Globus pallidus (tissue), 1 donor: ENCODE measurements around the gene GPAM.

Experiments
- DNase-seq: peaks from one replicate; pipeline ENCODE4 v3.0.0-alpha.2; 2015; ENCODE audit warnings: low spot score

Gene GPAM

GRCh38 chr10:112182784-112183328 is 709 bp downstream of the GPAM start:
- DNase-seq: no peak

GRCh38 chr10:112177247-112177646 is 6.3 kb downstream of the GPAM start:
- DNase-seq: no peak

GRCh38 chr10:112176543-112176942 is 7.0 kb downstream of the GPAM start:
- DNase-seq: no peak

DNA sequence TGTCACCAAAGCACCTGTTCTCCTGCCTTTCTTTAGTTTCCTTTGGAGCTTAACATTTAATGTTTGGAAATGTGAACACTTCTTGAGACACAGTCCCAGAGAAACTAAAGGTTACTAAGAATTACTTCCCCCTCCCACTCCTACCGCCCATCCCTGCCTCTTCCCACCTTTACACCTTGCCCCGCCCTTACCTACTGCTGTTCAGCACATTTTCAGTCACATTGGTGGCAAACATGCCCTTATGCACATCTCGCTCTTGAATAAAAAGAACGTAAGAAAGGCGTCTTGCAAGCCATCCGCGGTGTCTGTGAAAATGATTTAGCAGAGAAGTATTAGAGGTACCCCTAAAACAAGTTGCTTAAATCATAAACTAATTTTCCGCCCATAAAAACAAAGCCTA is 8.2 kb downstream of the GPAM start:
- DNase-seq: no peak

GRCh38 chr10:112173206-112173605 is 10.4 kb downstream of the GPAM start:
- no peak for DNase-seq

DNA sequence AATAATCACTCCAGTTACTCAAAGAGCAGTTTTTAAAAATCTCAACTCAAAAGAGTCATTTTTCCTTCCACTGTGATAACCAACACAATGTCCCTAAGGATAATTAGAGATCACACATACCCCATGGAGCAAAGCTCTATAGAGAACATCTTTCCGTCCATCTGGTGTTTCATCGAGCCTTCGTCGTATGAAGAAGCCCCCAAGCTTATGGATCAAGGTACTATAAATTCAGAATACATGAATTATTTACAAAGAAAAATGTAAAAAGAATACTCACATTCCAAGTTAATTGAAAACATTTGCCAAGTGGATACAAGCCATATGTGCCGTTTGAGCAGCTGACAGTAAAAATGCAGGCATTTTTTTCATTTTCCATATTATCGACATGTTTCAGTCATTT is 14.8 kb downstream of the GPAM start:
- DNase-seq: no peak

DNA sequence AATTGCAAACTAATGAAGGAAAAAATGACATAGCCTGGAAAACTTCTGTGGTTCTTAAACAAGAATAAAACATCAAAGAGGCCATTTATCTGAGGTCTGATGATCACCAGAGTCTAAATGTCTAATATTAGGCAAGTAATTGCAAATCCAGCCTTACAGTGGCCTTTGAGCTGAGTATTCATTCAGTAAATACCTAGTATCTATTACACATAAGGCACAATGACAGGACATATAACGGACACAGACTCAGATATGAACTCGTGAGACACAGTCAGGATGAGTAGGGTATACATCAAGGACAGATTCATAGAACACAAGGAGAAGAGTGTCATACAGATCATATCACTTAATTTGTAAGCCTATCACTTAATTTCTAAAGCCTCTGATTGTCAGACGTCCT is 16.8 kb downstream of the GPAM start:
- no peak for DNase-seq

- no peak for DNase-seq
Observed at GRCh38 chr10:112161757-112162518, 21.6 kb downstream of the GPAM start.

DNA sequence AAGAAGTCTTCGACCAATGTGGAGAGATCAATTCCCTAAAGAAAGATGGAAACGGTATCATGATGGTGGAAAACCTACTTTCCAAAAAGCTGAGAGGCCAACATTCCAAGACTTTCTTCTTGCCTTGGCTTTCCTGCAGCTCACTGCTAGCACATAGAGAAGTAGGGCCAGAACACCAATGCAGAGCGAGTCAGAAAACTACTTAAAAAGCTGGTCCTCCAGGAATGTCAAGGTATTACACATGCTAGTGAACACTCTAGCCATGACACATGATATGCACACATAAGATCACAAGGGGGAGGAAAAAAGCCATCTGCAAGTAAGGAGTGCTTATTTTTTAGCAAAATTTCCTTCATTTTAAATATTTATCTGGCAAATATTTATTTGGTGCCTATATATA is 22.7 kb downstream of the GPAM start:
- no peak for DNase-seq

DNA sequence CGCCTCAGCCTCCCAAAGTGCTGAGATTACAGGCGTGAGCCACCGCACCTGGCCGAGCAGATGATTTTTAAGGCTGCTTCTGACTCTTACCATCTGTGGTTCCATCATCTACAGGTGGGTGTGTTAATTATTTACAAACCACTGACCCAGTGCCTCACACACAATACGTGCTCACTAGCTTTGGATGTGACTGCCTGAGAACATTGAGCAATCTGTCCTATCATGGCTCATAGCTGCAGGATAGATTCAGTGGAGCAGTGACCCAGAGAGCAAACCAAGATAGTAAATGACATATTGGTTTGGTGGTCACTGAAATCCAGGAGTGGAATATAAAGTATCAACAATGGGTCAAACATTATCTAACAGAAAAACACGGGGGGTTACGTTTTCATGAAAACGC is 24.1 kb downstream of the GPAM start:
- no peak for DNase-seq

DNA sequence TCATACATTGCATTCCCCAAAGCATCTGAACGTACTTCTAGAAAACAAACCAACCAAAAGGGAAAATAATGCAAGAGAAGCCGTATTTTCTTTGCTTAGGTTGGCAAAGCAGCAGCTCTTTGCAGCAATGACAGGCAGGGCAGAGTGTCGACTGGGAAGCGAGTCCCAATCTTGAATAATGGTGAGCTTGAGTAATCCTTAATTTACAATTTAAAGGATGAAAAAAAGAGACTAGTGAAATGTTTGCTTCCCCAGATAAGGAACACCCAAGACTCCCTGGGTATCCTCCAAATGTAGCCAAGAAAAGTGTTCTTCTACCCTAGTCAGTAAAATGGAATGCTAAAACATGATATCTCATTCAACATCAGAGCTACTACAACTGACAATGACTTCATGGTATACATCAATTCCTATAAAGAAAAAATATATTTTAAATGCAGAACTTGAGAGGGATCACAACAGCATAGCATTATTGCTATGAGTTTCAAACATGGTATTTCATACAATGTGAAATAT is 32.0 kb downstream of the GPAM start:
- DNase-seq: no peak

DNA sequence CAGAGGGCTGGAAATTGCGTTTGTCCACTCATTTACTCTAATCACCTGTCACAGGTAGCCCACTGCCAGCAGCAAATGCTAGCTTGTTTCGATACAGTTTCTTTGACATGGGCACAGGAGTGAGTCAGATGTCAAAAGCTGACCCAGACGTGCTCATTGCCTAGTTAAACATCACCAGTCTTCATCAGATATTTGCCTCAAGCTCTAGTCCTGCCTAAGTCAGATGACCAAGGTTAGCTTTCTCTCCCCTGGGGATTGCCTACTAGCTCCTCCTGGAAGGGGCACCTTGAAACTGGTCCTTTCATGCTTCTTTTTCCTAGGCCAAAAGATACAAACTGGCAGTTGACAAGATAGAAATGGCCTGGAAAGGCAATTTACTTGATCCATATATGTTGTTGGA is 35.2 kb downstream of the GPAM start:
- DNase-seq: no peak

DNA sequence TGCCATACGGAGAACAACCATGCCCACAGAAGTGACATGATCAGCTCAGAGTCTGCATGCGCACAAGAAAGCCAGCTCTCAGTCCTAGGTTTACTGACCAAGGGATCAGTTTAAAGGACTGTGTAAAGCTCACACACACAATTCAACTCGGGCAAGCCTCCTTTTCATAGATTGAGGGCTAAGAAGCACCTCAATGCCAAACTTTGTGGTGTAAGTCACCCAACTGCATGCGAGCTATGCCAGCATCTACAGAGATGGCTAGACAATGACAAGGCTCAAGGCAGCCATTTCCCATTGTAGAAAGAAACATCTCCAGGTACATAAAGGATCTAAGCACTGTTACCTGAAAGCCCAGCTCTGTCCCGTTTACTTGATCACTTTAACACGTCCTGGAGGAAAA is 36.8 kb downstream of the GPAM start:
- no peak for DNase-seq

DNA sequence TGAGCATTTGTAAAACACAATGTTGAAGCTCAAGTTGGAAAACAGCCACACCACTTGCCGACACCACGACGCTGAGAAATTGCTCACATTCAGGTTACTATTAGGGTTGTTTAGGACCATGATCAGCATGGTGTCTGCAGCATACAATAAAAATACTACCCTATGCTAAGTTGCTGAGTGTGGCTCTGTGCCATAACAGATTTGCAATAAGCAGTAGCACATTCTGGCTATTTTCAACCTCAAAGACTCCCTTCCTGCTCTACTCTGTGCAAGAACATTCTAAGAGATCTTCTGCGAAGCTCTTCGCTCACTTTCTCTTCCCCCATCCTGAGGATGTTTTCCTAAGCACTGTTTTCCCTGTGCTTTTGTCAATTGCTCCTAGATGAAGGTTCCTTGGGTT is 38.3 kb downstream of the GPAM start:
- no peak for DNase-seq

GRCh38 chr10:112143420-112143819 is 40.1 kb downstream of the GPAM start:
- no peak for DNase-seq

DNA sequence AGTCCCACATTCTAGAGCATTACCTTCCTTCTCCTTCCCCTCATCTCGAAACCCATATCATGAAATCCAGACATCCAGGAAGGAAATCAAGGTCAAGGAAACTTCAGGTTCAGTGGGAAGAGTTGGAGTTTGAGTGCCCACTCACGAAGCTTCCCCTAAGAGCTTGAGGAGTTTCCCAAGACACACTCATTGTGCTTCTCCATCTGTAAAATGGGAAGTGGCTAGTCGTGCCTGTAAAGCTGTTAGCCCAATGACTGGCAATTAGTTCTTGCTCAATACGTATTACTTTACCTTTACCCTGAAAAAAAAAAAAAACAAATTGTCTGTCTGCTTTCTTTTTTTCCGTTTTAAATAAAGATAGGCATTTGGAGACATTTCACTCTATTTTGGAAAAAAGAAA is 42.3 kb downstream of the GPAM start:
- DNase-seq: no peak

DNA sequence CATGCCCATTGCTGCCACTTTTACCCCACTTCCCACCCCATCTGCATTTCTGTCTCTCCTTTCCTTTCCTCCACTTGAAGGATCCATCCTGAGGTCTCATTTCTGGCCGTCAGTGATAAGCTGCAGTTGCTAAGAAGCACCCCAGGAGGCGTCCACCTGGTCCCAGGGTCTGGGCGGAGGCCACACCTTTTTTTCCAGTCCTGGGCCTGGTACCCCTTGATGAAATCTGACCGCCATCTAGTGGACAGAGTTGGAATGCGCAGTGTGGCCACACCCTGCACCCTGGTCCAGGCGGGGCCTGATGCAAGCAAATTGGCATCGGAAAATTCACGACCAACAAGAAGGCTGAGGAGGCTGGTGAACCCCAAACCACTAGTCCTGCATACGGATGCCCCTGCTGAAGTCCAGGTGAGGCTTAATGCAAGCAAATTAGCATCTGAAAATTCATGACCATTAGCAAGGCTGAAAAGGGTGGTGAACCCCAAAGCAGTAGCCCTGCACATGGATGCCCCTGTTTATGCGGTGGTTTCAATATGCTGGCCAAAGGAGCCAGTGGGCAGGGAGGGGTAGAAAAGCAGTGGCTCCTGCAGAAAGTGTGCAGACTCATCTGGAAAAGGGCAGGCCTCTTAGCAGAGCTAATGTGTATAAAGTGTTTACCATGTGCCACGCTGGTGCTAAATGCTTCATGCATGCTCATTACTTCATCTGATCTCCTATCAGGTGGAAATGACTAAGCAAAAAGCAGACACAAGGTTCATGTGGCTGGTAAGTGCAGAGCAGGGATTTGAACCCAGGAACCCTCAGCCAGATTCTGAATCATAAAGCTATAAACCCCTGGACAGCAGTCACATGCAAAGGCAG is 43.2 kb downstream of the GPAM start:
- no peak for DNase-seq

GRCh38 chr10:112139176-112139575 is 44.4 kb downstream of the GPAM start:
- no peak for DNase-seq

- DNase-seq: peak; percentile 34
Observed at GRCh38 chr10:112137154-112137987, 46.2 kb downstream of the GPAM start.

DNA sequence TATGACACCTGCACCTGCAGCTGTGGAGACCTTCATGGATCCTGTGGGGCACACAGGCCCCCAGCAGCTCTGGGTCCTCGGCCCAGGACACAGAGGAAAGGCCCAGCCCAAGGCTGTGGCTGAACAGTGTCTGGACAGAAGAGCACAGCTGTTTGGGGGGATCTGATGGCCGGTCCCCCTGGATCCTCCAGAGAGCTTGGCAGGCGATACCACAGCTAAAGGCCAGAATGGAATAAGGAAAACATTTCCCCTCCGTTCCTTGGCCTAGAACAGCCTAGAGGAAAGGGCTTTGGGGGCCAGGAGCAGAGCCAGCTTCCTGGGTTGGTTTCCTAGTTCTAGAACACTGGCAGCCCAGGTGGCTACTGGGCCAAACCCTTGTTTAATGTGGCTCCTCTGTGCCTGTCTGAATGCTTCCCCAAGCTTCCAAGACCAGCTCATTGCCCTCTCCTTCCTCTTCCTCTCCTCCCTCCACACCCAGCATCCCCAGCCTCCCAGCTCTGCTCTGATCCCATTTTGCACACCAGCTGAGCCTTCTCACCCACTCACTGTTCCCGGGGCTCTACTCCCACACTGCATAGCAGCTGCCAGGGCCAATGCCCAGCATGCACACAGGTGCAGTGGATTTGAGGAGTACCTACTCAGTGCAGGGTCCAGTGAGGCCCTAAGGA is 46.9 kb downstream of the GPAM start:
- no peak for DNase-seq

- DNase-seq: no peak
Observed at GRCh38 chr10:112135604-112136003, 48.0 kb downstream of the GPAM start.
